ENCODE results near the gene ZNF614. TPM values are rescaled to one million over a fixed set of nuclear protein-coding genes. Genes with fewer than 3 reads are reported as not detected.
A peak's percentile ranks its signal among the peaks of the same experiment; 100 is the strongest.

The ZNF614 gene
- total and polyA plus RNA-seq, 10 of the 15 experiments (the other 5 are each of a cell fraction or from before 2014, with no cell fraction given): 3.9 to 16.0 (median 9.6) TPM

DNA sequence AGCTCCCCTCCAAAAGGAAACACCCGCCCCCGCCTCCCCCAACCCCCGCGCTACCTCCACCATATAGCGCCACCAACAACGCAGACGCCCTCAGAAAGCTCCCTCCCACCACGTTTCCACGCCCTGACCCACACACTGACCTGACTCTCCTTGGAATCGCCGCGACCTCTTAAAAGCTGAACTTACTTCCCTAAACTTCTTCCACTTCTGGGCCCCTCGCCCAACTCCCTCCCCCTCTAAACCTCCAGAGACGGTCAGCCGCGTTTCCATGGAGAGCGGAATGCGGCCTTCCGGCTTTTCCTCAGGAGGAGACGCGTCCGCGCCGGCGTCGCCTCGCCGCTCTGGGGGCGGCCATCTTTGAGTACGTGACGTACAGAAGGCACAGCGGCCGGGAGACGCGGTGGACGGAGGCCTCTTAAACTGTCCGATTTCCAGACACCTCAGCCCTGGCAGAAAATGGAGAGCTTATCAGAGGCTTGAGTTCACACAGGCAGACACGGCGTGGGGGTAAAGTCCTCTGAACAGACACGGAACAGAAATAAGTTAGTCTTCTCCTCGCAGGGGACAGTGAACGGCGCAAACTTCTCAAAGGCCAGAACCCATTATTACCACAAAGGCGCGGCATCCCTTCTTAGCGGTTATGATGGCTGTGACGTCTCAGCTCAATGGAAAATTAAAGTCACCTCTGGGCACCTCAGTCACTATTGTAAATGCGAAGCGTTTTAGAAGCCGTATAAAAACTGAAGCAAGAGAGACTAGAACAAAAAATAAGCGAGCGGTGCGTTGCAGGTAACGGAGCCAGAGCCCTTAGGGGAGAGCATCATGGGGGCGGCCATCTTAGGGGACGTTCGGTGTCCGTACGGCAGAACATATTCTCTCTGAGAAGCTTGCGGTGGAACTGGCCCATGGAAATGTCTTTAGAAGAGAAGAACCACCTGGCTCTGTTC is 20.6 kb upstream of the ZNF614 start, which contains the start of gene ZNF432 (continued):
- TF ChIP-seq IKZF2 (IDR thresholded peaks at IDR 0.05) (peak; percentile 63 to 77), ZBTB11 (CRISPR knock-in tag; IDR thresholded peaks at IDR 0.05) (no peak), NRF1 (conservative IDR thresholded peaks at IDR 0.05; ENCODE audit: low read depth, low read length) (0 out of 2 replicates have a peak, but pooled peaks have one; percentile 9), TARDBP (IDR thresholded peaks at IDR 0.05; ENCODE audit: borderline replicate concordance) (0 out of 2 replicates have a peak, but pooled peaks have one; percentile 10), JUNB (IDR thresholded peaks at IDR 0.05) (no peak), PAX5 (IDR thresholded peaks at IDR 0.05; ENCODE audit: borderline replicate concordance, low read depth, low read length) (no peak), SUPT20H (IDR thresholded peaks at IDR 0.05; ENCODE audit: borderline replicate concordance, control insufficient read depth, low read depth, low read length) (no peak), BCL11A (IDR thresholded peaks at IDR 0.05; ENCODE audit: low read depth, low read length) (no peak), PRDM15 (CRISPR knock-in tag; IDR thresholded peaks at IDR 0.05) (no peak), STAT1 (conservative IDR thresholded peaks at IDR 0.05) (no peak; the same call in 1 of the 2 replicates), CEBPB (IDR thresholded peaks at IDR 0.05; ENCODE audit: borderline replicate concordance in 1 of 2, low read depth in 2 of 2, low read length in 2 of 2) (no peak), PKNOX1 (IDR thresholded peaks at IDR 0.05) (peak; percentile 50; the same call in 1 of the 2 replicates), POLR2AphosphoS5 (IDR thresholded peaks at IDR 0.05; ENCODE audit: low read length) (0 out of 2 replicates have a peak, but pooled peaks have one; percentile 39)
- TF ChIP-seq, protein P1, sequence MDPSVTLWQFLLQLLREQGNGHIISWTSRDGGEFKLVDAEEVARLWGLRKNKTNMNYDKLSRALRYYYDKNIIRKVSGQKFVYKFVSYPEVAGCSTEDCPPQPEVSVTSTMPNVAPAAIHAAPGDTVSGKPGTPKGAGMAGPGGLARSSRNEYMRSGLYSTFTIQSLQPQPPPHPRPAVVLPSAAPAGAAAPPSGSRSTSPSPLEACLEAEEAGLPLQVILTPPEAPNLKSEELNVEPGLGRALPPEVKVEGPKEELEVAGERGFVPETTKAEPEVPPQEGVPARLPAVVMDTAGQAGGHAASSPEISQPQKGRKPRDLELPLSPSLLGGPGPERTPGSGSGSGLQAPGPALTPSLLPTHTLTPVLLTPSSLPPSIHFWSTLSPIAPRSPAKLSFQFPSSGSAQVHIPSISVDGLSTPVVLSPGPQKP (IDR thresholded peaks at IDR 0.05; ENCODE audit: low read depth, low read length): no peak
- TF ChIP-seq, protein P2, sequence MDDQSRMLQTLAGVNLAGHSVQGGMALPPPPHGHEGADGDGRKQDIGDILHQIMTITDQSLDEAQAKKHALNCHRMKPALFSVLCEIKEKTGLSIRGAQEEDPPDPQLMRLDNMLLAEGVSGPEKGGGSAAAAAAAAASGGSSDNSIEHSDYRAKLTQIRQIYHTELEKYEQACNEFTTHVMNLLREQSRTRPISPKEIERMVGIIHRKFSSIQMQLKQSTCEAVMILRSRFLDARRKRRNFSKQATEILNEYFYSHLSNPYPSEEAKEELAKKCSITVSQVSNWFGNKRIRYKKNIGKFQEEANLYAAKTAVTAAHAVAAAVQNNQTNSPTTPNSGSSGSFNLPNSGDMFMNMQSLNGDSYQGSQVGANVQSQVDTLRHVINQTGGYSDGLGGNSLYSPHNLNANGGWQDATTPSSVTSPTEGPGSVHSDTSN (IDR thresholded peaks at IDR 0.05; ENCODE audit: insufficient replicate concordance, low read depth, low read length): no peak
- TF ChIP-seq, protein P3, sequence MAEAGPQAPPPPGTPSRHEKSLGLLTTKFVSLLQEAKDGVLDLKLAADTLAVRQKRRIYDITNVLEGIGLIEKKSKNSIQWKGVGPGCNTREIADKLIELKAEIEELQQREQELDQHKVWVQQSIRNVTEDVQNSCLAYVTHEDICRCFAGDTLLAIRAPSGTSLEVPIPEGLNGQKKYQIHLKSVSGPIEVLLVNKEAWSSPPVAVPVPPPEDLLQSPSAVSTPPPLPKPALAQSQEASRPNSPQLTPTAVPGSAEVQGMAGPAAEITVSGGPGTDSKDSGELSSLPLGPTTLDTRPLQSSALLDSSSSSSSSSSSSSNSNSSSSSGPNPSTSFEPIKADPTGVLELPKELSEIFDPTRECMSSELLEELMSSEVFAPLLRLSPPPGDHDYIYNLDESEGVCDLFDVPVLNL (IDR thresholded peaks at IDR 0.05; ENCODE audit: low read depth, low read length): no peak

All from GM12878 (cell line).